CD4-positive, alpha-beta T cell (primary cell): ENCODE results near the gene NDRG3. TPM values are rescaled to one million over a fixed set of nuclear protein-coding genes. Genes with fewer than 3 reads are reported as not detected.

Source experiments
- ATAC-seq: fragments of 200-7000 bp; cut with Tn5 transposase; one replicate; pipeline ENCODE4 v1.10.0; 2022; ENCODE audit warnings: mild to moderate bottlenecking; ENCODE audit not compliant: poor library complexity
- CTCF ChIA-PET: fragments of 350-600 bp; sonication (Branson Sonifier 250); formaldehyde crosslinking; loops from one replicate; lab custom pipeline; 2021; ENCODE audit warnings: antibody characterized with exemption, inconsistent platforms; lab: Charles Lee
- POLR2A ChIA-PET: fragments of 350-600 bp; sonication (Branson Sonifier 250); formaldehyde crosslinking; loops from one replicate; lab custom pipeline; 2021; ENCODE audit warnings: antibody characterized with exemption, inconsistent platforms; lab: Charles Lee
- DNase-seq, 14 experiments: peaks; one replicate each; pipeline ENCODE4 v3.0.0-alpha.2; 2013 to 2020; ENCODE audit warnings: mixed read lengths in 2 of 14
- H3K27ac ChIP-seq, 2 donors: one replicate each; pipeline versions ENCODE4 v1.5.1 to v1.7.0; 2013; ENCODE audit warnings: low read length in 2 of 2, low read depth in 1 of 2, mild to moderate bottlenecking in 1 of 2
- H3K27me3 ChIP-seq, 2 experiments: 1 replicate in 1 of 2; 2 replicates in 1 of 2; pipeline versions ENCODE4 v1.6.1 to v1.7.0; 2013; ENCODE audit warnings: low read length in 2 of 2, control low read depth in 1 of 2, mild to moderate bottlenecking in 1 of 2, moderate library complexity in 1 of 2; ENCODE audit not compliant: insufficient read depth in 2 of 2, control insufficient read depth in 1 of 2
- H3K36me3 ChIP-seq: one replicate; pipeline ENCODE4 v1.6.1; 2013; ENCODE audit warnings: low read length, control low read depth; ENCODE audit not compliant: insufficient read depth
- H3K4me1 ChIP-seq: one replicate; pipeline ENCODE4 v1.6.1; 2013; ENCODE audit warnings: low read length, control low read depth; ENCODE audit not compliant: insufficient read depth
- H3K4me3 ChIP-seq: one replicate; pipeline ENCODE4 v1.5.1; 2013; ENCODE audit warnings: mild to moderate bottlenecking, low read length, moderate library complexity
- H3K9me3 ChIP-seq, 2 experiments: 1 replicate in 1 of 2; 2 replicates in 1 of 2; pipeline versions ENCODE4 v1.6.1 to v1.7.0; 2013; ENCODE audit warnings: low read length in 2 of 2, mild to moderate bottlenecking in 2 of 2, control low read depth in 1 of 2, moderate library complexity in 1 of 2; ENCODE audit not compliant: control insufficient read depth in 1 of 2, insufficient read depth in 1 of 2
- H3K27ac Mint-ChIP-seq: one replicate; pipeline ENCODE4 v1.8.0; 2020; ENCODE audit warnings: mixed read lengths
- H3K27me3 Mint-ChIP-seq: one replicate; pipeline ENCODE4 v1.8.0; 2021; ENCODE audit warnings: mixed read lengths
- H3K36me3 Mint-ChIP-seq: one replicate; pipeline ENCODE4 v1.8.0; 2021; ENCODE audit warnings: low read depth, mixed read lengths
- H3K4me1 Mint-ChIP-seq: one replicate; pipeline ENCODE4 v1.8.0; 2021; ENCODE audit warnings: low read depth, mixed read lengths
- H3K4me3 Mint-ChIP-seq: one replicate; pipeline ENCODE4 v1.8.0; 2020; ENCODE audit warnings: mild to moderate bottlenecking, mixed read lengths
- H3K9me3 Mint-ChIP-seq: one replicate; pipeline ENCODE4 v1.8.0; 2020; ENCODE audit warnings: mixed read lengths
- intact Hi-C, 2 experiments: fragments of 100-400 bp; cut with DNase I in 1 of 2; cut with micrococcal nuclease in 1 of 2; formaldehyde crosslinking; loops; one replicate each; pipeline versions ENCODE4 v1.15.1 to v1.9.0; 2023 to 2025; cut with DNase I, micrococcal nuclease
- total RNA-seq, 174 experiments: library from RNA in 2 of 174; stranded (reverse) in 2 of 174; gene quantifications; one replicate each; pipeline ENCODE4 v1.2.3 and lab custom pipeline; 2021 to 2026
- TF ChIP-seq, protein P1 (sequence below): fragments of 200-600 bp; IDR thresholded peaks from one replicate; pipeline ENCODE4 v1.8.0; 2022; ENCODE audit warnings: antibody characterized with exemption, mild to moderate bottlenecking

The NDRG3 gene
- total RNA-seq, 2 experiments from 2014 or later: 17.3 to 17.5 TPM

DNA sequence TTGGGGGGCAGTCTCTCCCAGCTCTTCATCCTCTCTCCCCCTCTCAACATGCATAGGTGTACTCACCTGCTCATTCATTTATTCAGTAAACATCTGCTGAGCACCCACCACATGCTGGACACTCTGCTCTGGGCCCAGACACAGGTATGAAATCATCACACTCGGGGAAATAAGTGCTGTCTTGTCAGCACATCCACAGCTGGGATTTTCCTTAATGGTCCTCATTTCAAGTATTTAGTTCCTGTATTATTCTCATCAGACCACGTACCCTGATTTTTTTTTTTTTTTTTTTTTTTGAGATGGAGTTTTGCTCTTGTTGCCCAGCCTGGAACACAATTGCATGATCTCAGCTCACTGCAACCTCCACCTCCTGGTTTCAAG, 121.0 kb downstream of the NDRG3 start:
- no peaks in the 10 kb centered on the region for H3K9me3 Mint-ChIP-seq
- H3K27me3 Mint-ChIP-seq: no peaks in the 10 kb centered on the region
- no peak overlapping the region for H3K4me3 ChIP-seq
- H3K4me3 Mint-ChIP-seq: no peak overlapping the region
- POLR2A ChIA-PET: interaction anchor here (1.1 kb wide), 1 partner anchor 18 kb away, joined by 4 read pairs; no protein-coding TSS in a partner anchor
- H3K4me1 Mint-ChIP-seq: peaks cover 63% of the 10 kb centered on the region
- ATAC-seq (no peak), DNase-seq (no peak)
- intact Hi-C loops: no loop called here
- H3K27ac Mint-ChIP-seq: peak overlapping the region; percentile 70
- H3K36me3 Mint-ChIP-seq: peaks cover 77% of the 10 kb centered on the region
- H3K27ac ChIP-seq: no peak overlapping the region
- H3K9me3 ChIP-seq: no peaks in the 10 kb centered on the region
- CTCF ChIA-PET: interaction anchor here (0.7 to 3.0 kb wide), 2 partner anchors 12 to 20 kb away, joined by 3 to 8 read pairs; partner anchors contain the start of gene RAB5IF
- H3K27me3 ChIP-seq: no peaks in the 10 kb centered on the region
- peaks cover 59% of the 10 kb centered on the region for H3K36me3 ChIP-seq
- TF ChIP-seq, protein P1, sequence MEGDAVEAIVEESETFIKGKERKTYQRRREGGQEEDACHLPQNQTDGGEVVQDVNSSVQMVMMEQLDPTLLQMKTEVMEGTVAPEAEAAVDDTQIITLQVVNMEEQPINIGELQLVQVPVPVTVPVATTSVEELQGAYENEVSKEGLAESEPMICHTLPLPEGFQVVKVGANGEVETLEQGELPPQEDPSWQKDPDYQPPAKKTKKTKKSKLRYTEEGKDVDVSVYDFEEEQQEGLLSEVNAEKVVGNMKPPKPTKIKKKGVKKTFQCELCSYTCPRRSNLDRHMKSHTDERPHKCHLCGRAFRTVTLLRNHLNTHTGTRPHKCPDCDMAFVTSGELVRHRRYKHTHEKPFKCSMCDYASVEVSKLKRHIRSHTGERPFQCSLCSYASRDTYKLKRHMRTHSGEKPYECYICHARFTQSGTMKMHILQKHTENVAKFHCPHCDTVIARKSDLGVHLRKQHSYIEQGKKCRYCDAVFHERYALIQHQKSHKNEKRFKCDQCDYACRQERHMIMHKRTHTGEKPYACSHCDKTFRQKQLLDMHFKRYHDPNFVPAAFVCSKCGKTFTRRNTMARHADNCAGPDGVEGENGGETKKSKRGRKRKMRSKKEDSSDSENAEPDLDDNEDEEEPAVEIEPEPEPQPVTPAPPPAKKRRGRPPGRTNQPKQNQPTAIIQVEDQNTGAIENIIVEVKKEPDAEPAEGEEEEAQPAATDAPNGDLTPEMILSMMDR: no peak
- peaks cover 38% of the 10 kb centered on the region for H3K4me1 ChIP-seq

GRCh38 chr20:36624068-36624943, 121.6 kb downstream of the NDRG3 start:
- Mint-ChIP-seq H3K4me1 (peaks cover 58% of the 10 kb centered on the region), H3K27me3 (no peaks in the 10 kb centered on the region), H3K36me3 (peaks cover 72% of the 10 kb centered on the region), H3K9me3 (no peaks in the 10 kb centered on the region), H3K4me3 (no peak overlapping the region), H3K27ac (peak overlapping the region; percentile 70)
- POLR2A ChIA-PET: interaction anchor here (1.1 kb wide), 1 partner anchor 18 kb away, joined by 4 read pairs; no protein-coding TSS in a partner anchor
- H3K36me3 ChIP-seq: peaks cover 56% of the 10 kb centered on the region
- H3K4me3 ChIP-seq: no peak overlapping the region
- TF ChIP-seq, protein P1: no peak
- ATAC-seq (no peak), DNase-seq (no peak)
- H3K27ac ChIP-seq: no peak overlapping the region
- peaks cover 32% of the 10 kb centered on the region for H3K4me1 ChIP-seq
- intact Hi-C loops: no loop called here
- no peaks in the 10 kb centered on the region for H3K27me3 ChIP-seq
- CTCF ChIA-PET: interaction anchor here (3.0 kb wide), 1 partner anchor 19 kb away, joined by 8 read pairs; the partner anchor contains the start of gene RAB5IF
- no peaks in the 10 kb centered on the region for H3K9me3 ChIP-seq

GRCh38 chr20:36623444-36623843, 122.4 kb downstream of the NDRG3 start:
- Histone ChIP-seq H3K4me3 (no peak overlapping the region), H3K9me3 (no peaks in the 10 kb centered on the region), H3K27ac (no peak overlapping the region), H3K36me3 (peaks cover 59% of the 10 kb centered on the region), H3K27me3 (no peaks in the 10 kb centered on the region), H3K4me1 (peaks cover 23% of the 10 kb centered on the region)
- peaks cover 53% of the 10 kb centered on the region for H3K4me1 Mint-ChIP-seq
- H3K4me3 Mint-ChIP-seq: no peak overlapping the region
- intact Hi-C loops: no loop called here
- POLR2A ChIA-PET: interaction anchor here (0.6 to 1.5 kb wide), 2 partner anchors 18 to 23 kb away, joined by 3 to 5 read pairs; partner anchors contain the start of genes RAB5IF and SLA2
- H3K9me3 Mint-ChIP-seq: no peaks in the 10 kb centered on the region
- CTCF ChIA-PET: interaction anchor here (3.0 kb wide), 1 partner anchor 18 kb away, joined by 8 read pairs; the partner anchor contains the start of gene RAB5IF
- peaks cover 67% of the 10 kb centered on the region for H3K36me3 Mint-ChIP-seq
- TF ChIP-seq, protein P1: no peak
- H3K27me3 Mint-ChIP-seq: no peaks in the 10 kb centered on the region
- H3K27ac Mint-ChIP-seq: peak overlapping the region; percentile 70
- ATAC-seq (no peak), DNase-seq (no peak)
